ENCODE measurements around the gene TMEM131.

DNA sequence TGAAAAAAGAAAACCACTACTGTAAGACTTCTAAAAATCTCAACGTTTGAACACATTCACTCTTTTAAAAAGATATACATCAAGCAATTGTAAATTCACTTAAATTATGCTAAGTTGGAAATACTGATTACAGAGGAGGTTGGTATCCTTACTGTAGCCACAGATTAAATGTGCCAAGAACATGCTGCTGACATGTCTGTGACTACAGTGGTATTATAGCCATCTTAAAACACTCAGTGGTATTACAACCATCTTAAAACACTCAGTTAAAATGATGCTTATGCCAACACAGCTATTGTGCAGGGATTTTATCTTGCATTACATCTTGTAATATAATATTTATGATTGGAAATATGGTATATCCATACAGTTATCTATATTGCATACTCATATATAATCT lies 50.0 kb downstream of the TMEM131 start:
- TF ChIP-seq, protein P1, sequence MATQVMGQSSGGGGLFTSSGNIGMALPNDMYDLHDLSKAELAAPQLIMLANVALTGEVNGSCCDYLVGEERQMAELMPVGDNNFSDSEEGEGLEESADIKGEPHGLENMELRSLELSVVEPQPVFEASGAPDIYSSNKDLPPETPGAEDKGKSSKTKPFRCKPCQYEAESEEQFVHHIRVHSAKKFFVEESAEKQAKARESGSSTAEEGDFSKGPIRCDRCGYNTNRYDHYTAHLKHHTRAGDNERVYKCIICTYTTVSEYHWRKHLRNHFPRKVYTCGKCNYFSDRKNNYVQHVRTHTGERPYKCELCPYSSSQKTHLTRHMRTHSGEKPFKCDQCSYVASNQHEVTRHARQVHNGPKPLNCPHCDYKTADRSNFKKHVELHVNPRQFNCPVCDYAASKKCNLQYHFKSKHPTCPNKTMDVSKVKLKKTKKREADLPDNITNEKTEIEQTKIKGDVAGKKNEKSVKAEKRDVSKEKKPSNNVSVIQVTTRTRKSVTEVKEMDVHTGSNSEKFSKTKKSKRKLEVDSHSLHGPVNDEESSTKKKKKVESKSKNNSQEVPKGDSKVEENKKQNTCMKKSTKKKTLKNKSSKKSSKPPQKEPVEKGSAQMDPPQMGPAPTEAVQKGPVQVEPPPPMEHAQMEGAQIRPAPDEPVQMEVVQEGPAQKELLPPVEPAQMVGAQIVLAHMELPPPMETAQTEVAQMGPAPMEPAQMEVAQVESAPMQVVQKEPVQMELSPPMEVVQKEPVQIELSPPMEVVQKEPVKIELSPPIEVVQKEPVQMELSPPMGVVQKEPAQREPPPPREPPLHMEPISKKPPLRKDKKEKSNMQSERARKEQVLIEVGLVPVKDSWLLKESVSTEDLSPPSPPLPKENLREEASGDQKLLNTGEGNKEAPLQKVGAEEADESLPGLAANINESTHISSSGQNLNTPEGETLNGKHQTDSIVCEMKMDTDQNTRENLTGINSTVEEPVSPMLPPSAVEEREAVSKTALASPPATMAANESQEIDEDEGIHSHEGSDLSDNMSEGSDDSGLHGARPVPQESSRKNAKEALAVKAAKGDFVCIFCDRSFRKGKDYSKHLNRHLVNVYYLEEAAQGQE (tag by site-specific recombination; IDR thresholded peaks at IDR 0.05), result no peak
- TF ChIP-seq ZNF747 (tag by site-specific recombination; IDR thresholded peaks at IDR 0.05), result no peak
- TF ChIP-seq, protein P2, sequence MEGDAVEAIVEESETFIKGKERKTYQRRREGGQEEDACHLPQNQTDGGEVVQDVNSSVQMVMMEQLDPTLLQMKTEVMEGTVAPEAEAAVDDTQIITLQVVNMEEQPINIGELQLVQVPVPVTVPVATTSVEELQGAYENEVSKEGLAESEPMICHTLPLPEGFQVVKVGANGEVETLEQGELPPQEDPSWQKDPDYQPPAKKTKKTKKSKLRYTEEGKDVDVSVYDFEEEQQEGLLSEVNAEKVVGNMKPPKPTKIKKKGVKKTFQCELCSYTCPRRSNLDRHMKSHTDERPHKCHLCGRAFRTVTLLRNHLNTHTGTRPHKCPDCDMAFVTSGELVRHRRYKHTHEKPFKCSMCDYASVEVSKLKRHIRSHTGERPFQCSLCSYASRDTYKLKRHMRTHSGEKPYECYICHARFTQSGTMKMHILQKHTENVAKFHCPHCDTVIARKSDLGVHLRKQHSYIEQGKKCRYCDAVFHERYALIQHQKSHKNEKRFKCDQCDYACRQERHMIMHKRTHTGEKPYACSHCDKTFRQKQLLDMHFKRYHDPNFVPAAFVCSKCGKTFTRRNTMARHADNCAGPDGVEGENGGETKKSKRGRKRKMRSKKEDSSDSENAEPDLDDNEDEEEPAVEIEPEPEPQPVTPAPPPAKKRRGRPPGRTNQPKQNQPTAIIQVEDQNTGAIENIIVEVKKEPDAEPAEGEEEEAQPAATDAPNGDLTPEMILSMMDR (tag by site-specific recombination; IDR thresholded peaks at IDR 0.05), result no peak
- no peak for TF ChIP-seq ZNF76 (tag by site-specific recombination; IDR thresholded peaks at IDR 0.05; ENCODE audit: borderline replicate concordance, low read depth)
- TF ChIP-seq, protein P3, sequence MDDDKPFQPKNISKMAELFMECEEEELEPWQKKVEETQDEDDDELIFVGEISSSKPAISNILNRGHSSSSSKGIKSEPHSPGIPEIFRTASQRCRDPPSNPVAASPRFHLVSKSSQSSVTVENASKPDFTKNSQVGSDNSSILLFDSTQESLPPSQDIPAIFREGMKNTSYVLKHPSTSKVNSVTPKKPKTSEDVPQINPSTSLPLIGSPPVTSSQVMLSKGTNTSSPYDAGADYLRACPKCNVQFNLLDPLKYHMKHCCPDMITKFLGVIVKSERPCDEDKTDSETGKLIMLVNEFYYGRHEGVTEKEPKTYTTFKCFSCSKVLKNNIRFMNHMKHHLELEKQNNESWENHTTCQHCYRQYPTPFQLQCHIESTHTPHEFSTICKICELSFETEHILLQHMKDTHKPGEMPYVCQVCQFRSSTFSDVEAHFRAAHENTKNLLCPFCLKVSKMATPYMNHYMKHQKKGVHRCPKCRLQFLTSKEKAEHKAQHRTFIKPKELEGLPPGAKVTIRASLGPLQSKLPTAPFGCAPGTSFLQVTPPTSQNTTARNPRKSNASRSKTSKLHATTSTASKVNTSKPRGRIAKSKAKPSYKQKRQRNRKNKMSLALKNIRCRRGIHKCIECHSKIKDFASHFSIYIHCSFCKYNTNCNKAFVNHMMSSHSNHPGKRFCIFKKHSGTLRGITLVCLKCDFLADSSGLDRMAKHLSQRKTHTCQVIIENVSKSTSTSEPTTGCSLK (tag by site-specific recombination; IDR thresholded peaks at IDR 0.05), result no peak
- TF ChIP-seq ZNF146 (tag by site-specific recombination; IDR thresholded peaks at IDR 0.05), result no peak
- no peak for TF ChIP-seq ZBTB21 (tag by site-specific recombination; IDR thresholded peaks at IDR 0.05)
- no peak for TF ChIP-seq YY1 (tag by site-specific recombination; IDR thresholded peaks at IDR 0.05)
- no peak for TF ChIP-seq ZNF341 (tag by site-specific recombination; IDR thresholded peaks at IDR 0.05; ENCODE audit: low read depth)
- no peak for TF ChIP-seq ZNF114 (tag by site-specific recombination; IDR thresholded peaks at IDR 0.05)
- TF ChIP-seq, protein P4, sequence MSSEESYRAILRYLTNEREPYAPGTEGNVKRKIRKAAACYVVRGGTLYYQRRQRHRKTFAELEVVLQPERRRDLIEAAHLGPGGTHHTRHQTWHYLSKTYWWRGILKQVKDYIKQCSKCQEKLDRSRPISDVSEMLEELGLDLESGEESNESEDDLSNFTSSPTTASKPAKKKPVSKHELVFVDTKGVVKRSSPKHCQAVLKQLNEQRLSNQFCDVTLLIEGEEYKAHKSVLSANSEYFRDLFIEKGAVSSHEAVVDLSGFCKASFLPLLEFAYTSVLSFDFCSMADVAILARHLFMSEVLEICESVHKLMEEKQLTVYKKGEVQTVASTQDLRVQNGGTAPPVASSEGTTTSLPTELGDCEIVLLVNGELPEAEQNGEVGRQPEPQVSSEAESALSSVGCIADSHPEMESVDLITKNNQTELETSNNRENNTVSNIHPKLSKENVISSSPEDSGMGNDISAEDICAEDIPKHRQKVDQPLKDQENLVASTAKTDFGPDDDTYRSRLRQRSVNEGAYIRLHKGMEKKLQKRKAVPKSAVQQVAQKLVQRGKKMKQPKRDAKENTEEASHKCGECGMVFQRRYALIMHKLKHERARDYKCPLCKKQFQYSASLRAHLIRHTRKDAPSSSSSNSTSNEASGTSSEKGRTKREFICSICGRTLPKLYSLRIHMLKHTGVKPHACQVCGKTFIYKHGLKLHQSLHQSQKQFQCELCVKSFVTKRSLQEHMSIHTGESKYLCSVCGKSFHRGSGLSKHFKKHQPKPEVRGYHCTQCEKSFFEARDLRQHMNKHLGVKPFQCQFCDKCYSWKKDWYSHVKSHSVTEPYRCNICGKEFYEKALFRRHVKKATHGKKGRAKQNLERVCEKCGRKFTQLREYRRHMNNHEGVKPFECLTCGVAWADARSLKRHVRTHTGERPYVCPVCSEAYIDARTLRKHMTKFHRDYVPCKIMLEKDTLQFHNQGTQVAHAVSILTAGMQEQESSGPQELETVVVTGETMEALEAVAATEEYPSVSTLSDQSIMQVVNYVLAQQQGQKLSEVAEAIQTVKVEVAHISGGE (tag by site-specific recombination; conservative IDR thresholded peaks at IDR 0.05; ENCODE audit: low read depth), result no peak
- TF ChIP-seq, protein P5, sequence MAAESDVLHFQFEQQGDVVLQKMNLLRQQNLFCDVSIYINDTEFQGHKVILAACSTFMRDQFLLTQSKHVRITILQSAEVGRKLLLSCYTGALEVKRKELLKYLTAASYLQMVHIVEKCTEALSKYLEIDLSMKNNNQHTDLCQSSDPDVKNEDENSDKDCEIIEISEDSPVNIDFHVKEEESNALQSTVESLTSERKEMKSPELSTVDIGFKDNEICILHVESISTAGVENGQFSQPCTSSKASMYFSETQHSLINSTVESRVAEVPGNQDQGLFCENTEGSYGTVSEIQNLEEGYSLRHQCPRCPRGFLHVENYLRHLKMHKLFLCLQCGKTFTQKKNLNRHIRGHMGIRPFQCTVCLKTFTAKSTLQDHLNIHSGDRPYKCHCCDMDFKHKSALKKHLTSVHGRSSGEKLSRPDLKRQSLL (tag by site-specific recombination; IDR thresholded peaks at IDR 0.05), result no peak
- TF ChIP-seq TCF7L2 (IDR thresholded peaks at IDR 0.05; ENCODE audit: borderline replicate concordance, low read depth, low read length), result no peak
- TF ChIP-seq, protein P6, sequence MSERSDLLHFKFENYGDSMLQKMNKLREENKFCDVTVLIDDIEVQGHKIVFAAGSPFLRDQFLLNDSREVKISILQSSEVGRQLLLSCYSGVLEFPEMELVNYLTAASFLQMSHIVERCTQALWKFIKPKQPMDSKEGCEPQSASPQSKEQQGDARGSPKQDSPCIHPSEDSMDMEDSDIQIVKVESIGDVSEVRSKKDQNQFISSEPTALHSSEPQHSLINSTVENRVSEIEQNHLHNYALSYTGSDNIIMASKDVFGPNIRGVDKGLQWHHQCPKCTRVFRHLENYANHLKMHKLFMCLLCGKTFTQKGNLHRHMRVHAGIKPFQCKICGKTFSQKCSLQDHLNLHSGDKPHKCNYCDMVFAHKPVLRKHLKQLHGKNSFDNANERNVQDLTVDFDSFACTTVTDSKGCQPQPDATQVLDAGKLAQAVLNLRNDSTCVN (tag by site-specific recombination; optimal IDR thresholded peaks at IDR 0.05), result no peak

Data from HEK293 (cell line).